SW480 (cell line): ENCODE data around the gene TBC1D24.
"Not testable (repeated sequence)": the region's sequence is repeated elsewhere in the genome, so short reads cannot be mapped to it uniquely, and the experiment has no call there.

Experiments
- DNase-seq: peaks from one replicate; pipeline ENCODE4 v3.0.0-alpha.2; 2016; ENCODE audit warnings: low spot score

Gene TBC1D24

DNA sequence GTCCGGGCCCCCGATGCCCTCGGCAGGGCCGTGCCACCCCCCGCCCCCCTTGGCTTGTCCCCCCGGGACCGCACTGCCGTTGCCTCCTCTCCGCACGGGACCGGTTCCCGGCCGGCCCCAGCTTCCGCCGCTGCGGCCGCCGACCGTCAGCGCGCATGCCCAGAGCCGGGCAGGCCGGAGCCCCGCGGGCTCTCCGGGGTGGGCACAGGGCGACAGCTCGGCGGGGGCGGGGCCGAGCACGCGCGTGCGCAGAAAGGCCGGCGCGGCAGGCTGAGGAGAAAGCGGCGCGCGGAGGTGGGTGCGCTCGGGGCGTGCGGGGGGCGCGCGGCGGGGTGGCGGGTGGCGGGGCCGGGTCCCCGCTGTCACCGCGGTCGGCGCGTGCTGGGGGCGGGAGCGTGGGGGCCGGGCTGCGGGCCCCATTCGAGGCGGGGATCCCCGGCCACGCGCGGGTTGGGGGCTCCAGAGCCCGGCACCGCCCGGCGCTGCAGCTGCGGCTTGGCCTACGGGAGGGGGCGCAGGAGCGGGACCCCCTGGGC, at the start of gene TBC1D24:
Gene TBC1D24 (plus strand): TSS at position 251 of the 536 bp plus-strand sequence. CDS start 21,022 bp downstream, outside the sequence.
- DNase-seq = peak; percentile 61

DNA sequence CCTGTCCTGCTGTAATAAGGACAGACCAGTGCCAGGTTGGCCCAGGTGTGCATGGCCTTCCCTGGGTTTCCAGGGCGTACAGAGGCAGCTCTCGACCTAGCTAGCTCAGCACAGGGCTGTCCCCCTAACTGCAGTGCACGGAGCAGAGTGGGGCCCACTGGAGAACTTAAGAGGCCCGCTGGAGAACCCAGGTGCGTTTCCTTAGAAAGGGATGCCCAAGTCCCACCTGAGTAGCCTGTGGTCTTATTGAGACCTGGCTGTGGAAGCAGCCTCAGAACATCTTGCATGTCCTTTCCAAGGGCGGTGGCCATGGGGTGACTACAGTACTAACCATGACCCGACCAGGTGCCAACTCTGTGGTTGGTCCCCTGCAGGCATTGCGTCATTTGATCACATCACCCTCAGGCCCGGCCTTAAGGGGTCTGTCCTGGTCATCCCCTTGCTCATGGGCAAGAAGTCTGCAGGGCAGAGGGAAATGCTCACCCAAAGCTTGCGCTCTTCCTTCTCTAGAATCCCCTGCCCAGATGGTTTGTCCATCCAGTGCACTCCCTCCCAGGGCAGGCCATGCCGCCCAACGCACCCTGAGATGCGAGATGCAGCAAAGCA, 49.0 kb upstream of the TBC1D24 start:
- DNase-seq = no peak

DNA sequence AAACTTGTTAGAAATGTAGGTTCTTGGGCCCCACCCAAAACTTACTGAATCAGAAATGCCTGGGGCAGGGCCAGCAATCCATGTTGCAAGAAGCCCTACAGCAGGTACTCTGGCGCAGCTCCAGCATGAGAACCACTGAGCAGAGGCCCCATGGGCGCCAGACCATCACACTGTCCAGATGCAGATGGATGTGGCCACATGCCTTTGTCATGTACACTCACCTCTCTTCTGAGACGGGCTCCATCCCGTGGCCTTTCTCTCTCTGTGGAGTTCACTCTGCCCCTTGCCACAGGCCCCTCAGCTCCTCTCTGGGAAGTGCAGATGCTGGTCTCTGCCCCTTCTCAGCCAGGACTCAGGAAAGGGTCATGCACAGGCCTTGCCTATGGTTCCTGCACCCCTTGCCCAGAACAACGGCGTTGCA, 48.0 kb upstream of the TBC1D24 start:
- DNase-seq = no peak

DNA sequence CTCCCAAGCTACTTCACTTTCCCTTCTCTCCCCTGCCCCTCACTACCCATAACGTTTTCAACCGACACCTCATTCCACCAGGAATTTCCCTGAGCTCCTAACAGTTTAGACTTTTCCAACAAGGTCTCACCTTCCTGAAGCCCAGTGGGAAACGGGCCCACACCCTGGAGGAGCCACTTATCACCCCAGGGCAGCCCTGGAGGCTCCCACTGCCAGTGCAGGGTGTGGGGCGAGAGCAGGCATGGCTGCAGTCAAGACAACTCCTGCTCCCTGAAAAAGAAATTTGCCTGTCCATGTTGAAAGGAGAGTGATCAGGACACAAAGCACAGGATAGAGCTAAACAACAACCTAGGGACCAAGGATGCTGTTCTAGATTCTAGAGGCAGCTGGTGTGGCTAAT, 47.4 kb upstream of the TBC1D24 start:
- DNase-seq = no peak

DNA sequence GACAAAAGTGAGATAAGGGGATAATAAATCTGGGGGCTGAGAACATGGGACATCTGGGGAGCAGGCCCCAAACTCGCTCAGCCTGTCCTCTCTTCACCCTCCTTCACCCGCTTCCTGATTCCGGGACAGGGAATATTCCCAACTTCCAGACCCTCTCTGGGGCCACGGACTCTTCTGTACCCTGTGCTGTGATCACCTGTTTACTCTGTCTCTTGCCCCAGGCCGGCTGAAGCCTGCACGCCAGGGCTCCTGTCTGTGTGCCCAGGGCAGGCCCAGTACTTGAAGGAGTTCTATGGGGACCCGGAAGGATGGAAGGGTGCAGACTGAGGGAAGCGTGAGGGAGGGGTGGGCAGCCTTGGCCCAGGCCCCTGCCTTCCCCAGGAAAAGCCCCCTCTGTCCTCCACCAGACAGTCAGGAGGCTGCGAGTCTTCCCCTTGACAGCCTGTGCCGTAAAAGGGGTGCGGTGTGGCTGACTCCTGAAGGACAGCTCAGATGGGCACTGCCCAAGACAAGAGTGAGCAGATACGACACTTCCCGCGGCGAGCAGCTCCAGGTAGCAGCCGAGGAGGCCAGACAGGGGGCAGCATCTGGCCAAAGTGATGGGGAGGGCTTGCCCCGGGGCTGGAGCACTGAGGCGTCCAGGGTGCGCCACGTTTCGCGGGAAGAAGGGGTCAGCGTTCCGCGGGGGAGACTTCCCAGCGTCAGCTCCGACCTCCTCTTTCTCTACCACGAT, 46.7 kb upstream of the TBC1D24 start:
- peak; percentile 55 for DNase-seq

DNA sequence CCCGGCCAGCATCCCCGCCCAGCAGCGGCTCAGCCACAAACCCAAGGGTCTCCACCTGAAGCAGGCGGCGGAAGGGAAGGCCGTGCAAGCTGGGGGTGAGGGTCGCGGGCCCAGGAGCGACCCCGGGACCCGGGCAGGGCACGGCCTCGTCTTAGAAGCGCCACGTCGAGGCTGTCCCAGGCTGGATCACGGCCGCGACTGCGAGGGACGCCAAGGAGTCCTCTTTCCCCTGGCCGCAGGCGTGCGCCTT, 46.2 kb upstream of the TBC1D24 start:
- DNase-seq = no peak

DNA sequence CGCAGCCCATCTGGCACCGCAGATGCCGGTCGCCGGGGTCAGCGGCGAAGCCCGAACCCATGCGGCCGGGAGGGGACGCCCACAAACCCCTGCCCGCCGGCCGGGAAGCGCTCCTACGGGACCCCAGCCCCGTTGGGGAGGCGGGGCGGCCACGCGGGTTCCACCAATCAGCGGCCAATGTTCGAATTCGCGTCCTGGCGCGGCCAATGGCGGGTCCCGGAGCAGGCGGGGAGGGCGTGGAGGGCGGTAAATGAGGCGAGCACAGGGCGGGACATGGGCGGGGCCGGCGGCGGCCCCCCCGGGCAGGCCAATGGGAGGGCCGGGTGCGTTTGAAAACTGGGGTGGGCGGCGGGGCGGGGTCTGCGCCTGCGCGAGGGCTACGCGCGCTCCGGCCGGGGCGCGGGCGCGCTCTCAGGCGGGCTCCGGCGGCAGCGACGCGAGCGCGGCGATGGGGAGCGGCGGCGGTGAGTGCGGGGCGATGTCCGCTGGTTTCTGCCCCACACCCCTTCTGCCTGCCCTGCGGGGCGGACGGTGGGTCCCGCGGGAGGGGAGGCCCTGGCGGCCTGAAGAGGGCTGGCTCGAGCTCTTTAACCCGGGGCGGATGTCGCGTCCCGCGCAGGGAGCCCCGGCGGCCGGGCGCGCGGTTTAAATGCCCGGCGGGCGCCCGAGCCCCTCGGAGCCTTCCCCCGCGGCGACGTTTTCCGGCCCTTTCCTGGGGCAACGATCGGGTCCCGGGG, 45.7 kb upstream of the TBC1D24 start, which contains the start of gene CCNF:
Gene CCNF (plus strand): TSS at position 414 of the 737 bp plus-strand sequence. CDS start 35 bp downstream, at position 449.
- DNase-seq = peak; percentile 90

DNA sequence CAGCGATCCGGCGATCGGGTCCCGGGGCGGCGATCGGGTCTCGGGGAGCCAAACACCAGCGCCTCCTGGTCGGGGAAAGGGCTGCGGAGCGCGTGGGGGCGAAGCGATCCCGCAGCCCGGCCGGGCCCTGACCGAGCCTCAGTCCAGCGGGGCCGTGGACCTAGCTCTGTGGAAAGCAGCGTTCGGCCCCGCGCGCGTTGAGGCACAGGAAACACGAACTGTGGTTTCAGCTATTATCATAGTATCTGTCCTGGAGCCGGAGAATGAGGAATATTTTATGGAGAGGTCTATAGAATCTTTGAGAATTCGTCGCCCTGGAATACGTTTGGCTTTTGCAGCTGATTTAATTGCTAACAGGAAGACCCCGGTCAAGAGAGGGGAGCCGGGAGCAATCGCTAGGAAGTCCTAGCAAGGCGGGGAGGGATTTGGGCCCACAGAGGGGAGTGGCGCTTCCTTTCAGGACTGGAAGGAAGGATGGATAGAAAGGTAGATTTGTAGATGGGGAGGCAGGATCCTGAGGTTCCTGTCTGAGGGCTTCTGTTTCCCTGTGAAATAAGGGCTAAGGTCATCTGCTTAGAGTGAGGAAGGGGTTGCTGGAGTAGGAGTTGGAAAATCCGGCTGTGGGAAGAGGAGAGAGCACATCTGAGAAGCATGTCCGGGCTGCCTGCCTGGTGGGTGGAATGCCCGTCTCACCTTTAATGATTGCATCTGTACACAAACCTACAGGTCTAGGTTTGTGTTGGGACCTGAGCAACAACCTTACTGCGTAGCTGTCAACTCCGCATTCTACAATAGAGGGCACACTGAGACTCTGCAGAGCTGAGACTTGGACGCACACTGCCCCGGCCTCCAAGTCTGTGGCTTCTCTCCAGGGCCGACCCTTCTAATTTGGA, 44.9 kb upstream of the TBC1D24 start:
- peak; percentile 25 for DNase-seq

DNA sequence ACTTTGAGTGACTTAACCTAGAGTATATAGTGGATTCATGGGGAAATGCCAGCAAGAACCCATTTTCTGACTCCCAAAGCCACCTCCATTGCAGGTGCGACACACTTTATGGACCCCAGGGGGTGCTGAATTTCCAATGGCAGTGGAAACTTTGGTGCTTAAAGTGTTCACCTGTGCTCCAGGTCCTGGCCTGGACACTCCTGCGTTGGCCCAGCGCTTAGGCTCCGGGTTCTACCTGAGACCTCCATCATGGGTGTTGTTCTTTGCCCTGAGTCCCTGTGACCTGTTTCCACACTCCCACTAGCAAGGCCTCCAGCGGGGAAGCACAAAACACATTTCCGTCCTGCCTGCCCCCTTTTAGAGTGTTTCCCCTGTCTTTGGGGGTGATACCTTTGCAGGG, 42.6 kb upstream of the TBC1D24 start:
- DNase-seq = no peak

DNA sequence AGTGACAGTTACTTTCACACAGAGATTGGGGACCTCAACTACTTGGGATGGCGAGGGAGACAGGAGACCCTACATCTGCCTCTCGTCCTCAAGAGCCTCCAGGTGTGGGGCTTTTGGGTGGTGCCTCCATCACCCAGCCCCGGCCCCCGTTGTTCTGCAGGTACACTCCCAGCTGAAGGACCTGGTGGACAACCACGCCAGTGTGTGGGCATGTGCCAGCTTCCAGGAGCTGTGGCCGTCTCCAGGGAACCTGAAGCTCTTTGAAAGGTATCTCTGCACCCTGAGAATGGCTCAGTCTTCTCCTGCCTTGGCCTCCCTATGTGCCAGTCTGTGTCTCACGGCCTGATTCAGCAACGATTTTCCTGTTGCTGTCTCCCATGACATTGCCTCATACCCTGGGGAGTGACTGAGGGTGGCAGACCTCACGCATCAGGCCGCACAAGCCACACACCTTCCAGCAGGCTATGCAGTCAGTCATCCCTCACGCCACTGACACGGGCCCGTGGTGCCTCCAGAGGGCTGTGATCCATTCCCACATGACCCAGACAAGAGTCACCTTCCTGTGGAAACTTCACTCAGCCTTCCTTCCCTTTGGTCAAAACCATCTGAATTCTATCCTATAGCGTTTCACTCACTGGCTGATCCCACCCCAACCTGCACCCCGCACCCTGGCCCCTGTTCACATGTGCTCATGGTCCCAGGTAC, 42.0 kb upstream of the TBC1D24 start:
- DNase-seq = no peak

DNA sequence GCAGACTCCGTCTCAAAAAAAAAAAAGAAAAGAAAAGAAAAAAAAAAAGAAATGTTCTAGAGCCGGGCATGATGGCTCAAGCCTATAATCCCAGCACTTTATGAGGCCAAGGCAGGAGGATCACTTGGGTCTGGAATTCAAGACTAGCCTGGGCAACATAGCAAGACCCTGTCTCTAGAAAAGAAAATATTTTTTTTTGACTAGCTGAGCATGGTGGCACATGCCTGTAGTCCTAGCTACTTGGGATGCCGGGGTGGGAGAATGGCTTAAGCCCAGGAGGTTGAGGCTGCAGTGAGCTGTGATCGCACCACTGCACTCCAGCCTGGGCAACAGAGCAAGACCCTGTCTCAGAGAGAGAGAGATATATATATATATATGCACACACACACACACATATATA, 39.7 kb upstream of the TBC1D24 start:
- DNase-seq = not testable (repeated sequence)

DNA sequence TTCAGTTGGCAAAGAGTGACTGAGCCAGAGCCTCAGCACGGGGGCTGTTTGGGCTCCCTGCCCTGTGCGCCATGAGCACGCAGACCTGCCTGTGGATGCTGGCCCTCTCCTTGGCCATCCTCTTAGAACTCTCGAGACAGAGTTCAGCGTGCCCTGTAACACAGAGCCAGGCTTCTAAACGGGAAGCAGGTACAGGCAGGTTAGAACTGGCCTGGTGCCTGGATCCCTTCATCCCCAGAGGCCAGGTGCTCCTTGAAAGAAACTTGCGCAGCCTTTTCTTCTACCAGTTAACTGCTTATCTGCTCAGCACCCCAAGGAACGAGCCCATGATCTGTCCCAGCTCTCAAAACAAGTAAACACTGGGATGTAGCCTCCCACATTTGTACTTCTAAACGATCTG, 38.8 kb upstream of the TBC1D24 start:
- no peak for DNase-seq

DNA sequence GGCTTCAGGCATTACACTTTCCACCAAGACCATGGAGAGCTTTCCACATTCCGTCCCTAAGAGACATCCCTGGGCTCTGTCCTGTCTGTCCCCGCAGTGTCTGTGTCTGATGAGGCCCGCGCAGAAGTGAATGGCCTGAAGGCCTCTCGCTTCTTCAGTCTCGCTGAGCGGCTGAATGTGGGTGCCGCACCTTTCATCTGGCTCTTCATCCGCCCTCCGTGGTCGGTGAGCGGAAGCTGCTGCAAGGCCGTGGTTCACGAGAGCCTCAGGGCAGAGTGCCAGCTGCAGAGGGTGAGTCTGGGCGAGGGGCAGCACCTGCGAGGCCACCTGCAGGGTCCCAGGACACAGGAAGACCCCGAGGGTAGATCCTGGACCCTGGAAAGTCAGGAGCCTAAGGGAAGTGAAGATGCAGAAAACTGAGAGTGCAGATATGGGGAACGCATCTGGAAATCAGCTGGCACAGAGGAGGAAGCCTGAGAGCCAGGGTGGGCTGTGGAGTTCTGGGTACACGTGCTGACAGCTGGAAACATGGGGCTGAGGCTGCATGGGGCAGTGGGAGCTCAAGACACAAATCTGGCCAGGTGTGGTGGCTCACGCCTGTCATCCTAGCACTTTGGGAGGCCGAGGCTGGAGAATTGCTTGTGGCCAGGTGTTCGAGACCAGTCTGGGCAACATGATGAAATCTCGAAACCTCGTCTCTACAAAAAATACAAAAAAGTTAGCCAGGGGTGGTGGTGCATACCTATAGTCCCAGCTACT, 37.7 kb upstream of the TBC1D24 start:
- no peak for DNase-seq

DNA sequence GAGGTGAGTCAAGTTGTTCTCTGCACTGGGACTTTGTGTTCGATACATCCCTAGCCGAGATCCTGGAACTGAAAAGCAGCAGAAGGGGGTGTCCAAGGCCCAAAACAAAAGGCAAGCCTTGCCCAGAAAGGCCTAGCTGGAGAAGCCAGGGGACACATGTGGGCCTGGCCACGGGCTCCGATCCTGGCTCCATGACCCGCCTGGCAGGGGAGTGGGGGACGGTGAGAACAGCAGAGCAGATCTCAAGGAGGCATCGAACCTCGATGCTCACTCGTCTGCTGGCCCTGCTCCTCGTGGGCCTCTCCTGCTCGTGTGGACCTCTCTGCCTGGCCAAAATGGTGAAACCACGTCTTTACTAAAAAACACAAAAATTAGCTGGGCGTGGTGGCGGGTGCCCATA, 36.8 kb upstream of the TBC1D24 start:
- DNase-seq = no peak

DNA sequence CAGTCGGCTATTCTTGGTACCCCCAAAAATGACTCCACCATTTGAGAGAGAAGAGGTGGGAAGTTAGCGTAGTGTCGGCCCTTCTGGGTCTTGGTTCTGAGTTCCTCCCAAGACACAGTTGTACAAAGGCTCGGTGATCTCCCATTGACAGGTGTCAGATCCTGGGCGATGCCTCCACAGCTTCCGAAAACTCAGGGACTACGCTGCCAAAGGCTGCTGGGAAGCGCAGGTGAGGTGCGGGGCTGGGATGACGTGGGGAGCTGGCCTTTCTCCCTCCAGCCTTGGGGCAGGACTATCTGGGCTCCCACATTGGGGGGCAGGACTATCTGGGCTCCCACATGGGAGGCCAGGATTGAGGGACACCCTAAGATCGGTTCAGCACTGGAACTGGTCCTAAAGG, 35.3 kb upstream of the TBC1D24 start:
- no peak for DNase-seq

DNA sequence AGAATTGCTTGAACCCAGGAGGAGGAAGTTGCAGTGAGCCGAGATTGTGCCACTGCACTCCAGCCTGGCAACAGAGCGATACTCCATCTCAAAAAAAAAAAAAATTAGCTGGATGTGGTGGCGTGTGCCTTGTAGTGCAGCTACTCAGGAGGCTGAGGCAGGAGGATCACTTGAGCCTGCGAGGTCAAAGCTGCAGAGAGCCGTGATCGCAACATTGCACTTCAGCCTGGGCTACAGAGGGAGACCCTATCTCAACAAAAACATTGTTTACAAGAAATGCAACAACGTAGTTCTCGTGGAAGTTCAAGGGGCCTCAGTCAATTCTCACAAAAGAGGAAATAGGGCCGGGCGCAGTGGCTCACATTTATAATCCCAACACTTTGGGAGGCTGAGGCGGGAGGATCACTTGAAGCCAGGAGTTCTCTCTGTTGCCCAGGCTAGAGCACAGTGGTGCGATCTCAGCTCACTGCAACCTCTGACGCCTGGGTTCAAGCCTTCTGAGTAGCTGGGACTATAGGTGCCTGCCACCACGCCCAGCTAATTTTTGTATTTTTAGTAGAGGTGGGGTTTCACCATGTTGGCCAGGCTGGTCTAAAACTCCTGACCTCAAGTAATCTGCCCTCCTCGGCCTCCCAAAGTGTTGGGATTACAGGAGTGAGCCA, 33.7 kb upstream of the TBC1D24 start:
- DNase-seq = not testable (repeated sequence)

DNA sequence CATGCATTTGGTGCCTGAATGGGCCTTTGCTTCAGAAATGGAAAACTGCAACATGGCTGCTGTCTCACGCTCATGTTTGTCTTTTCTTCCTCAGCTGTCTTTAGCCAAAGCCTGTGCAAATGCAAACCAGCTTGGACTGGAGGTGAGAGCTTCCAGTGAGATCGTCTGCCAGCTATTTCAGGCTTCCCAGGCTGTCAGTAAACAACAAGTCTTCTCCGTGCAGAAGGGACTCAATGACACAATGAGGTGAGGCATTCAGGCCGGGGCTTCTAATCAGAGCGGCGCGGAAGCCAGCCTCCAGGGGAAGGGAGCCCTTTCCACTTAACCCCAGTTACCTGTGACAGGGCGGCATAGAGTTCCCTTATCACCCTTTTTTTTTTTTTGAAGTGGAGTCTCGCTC, 31.4 kb upstream of the TBC1D24 start:
- no peak for DNase-seq

DNA sequence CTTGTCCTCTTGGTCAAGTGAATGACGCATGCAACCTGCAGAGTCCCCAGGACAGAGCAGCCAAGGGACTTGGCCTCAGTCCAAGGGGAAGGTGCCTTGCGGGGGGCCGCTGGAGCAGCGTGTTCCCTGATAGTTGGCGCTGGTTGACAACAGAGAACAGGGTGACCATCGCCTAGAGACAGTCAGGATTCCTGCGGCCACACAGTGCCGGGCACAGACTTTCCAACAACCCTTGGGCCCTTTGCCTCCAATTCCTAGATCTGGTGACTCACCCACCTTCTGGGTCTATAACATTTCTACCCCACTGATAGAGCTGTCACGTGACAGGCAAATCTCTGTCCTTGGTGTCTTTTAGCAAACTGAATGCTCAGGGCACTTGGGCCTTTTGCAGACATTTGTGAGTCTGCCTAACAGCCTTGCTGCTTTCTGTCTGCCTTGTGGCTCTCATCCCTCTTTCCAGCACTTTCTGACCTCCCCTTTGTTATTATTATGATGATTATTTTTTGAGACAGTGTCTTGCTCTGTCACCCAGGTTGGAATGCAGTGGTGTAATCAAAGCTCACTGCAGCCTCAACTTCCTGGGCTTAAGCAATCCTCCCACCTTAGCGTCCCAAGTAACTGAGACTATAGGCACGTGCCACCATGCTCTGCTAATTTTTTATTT, 26.9 kb upstream of the TBC1D24 start:
- DNase-seq = no peak

DNA sequence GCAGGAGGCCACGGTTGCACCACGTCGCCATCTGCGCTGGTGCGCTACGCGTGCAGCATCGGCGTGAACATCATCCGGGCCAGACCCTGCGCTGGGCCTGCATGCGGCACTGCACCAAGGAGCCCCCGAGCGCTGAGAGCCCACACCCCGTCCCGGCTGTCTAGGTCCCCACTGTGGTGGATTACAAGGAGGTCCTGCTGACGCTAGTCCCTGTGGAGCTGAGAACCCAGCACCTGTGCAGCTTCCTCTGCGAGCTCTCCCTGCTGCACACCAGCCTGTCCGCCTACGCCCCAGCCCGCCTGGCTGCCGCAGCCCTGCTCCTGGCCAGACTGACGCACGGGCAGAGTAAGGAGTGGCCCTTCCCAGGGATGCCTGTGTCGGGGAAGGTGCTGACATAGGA, 25.8 kb upstream of the TBC1D24 start:
- DNase-seq = no peak

DNA sequence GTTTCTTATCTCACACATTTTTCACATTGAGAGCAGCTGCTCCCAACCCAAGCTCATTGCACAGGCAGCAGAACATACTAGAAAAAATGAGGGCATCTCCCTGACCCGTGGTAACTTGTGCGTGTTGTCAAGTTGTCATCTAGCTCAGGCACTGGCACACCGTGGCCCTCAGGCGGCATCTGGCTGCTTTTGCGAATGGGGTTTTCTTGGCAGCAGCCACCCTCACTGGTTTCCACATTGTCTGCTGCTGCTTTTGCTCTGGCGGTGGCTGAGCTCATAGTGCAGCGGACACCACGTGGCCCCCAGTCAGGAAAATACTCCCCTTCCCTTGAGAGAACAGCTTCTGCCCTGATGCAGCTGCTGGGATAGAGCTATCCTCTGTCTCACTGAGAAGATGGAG, 24.4 kb upstream of the TBC1D24 start:
- no peak for DNase-seq
